Measurements from ENCODE around the gene CCL3. TPM values are rescaled to one million over a fixed set of nuclear protein-coding genes. Genes with fewer than 3 reads are reported as not detected.

Gene CCL3
- total RNA-seq, 2 donors from 2014 or later, result not detected

GRCh38 chr17:36128411-36128978 is 38.6 kb upstream of the CCL3 start:
- DNase-seq (ENCODE audit: low spot score), result no peak
- no peak for TF ChIP-seq POLR2A (IDR thresholded peaks at IDR 0.05)
- TF ChIP-seq POLR2AphosphoS5 (IDR thresholded peaks at IDR 0.05), result no peak
- TF ChIP-seq CTCF (IDR thresholded peaks at IDR 0.05), result no peak
- Histone ChIP-seq H3K4me3 (no peak overlapping the region), H3K36me3 (no peaks in the 10 kb centered on the region), H3K27ac (no peak overlapping the region), H3K4me1 (replicated peaks) (no peaks in the 10 kb centered on the region), H3K27me3 (replicated peaks; ENCODE audit: insufficient read depth) (no peaks in the 10 kb centered on the region), H3K9me3 (no peaks in the 10 kb centered on the region)
- WGBS, result 31% methylated on average over 4 of the region's 4 CpGs
- intact Hi-C loops (cut with DNase I), result no loop called here

DNA sequence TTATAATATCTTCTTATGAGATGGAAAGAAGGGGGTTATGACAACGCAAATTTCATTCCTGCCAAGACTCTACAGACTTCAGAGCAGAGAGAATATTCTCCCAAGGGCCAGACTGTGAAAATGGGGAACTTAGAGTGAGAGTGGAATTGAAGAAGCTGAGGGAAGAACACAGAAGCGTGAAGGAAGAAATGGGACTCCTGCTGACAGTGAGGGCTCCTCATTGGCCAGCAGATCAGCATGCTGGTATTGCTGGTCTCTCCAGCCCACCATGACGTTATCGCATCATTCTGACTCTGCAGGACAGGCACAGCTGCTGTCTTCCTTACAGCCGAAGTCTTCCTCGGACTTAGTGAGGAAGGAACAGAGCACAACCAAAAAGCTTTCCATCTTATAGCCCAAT is 38.0 kb upstream of the CCL3 start:
- Histone ChIP-seq H3K4me1 (replicated peaks) (no peaks in the 10 kb centered on the region), H3K36me3 (no peaks in the 10 kb centered on the region), H3K27me3 (replicated peaks; ENCODE audit: insufficient read depth) (no peaks in the 10 kb centered on the region), H3K27ac (no peak overlapping the region), H3K9me3 (no peaks in the 10 kb centered on the region), H3K4me3 (no peak overlapping the region)
- DNase-seq (ENCODE audit: low spot score), result no peak
- 85% methylated on average over 6 of the region's 6 CpGs for WGBS
- intact Hi-C loops (cut with DNase I), result no loop called here
- TF ChIP-seq CTCF (IDR thresholded peaks at IDR 0.05) (no peak), POLR2A (IDR thresholded peaks at IDR 0.05) (no peak), POLR2AphosphoS5 (IDR thresholded peaks at IDR 0.05) (no peak)

GRCh38 chr17:36127199-36127893 is 37.4 kb upstream of the CCL3 start:
- TF ChIP-seq POLR2AphosphoS5 (IDR thresholded peaks at IDR 0.05), result no peak
- TF ChIP-seq POLR2A (IDR thresholded peaks at IDR 0.05), result no peak
- TF ChIP-seq CTCF (IDR thresholded peaks at IDR 0.05), result no peak
- 85% methylated on average over 7 of the region's 7 CpGs for WGBS
- H3K4me1 ChIP-seq (replicated peaks), result no peaks in the 10 kb centered on the region
- H3K36me3 ChIP-seq, result no peaks in the 10 kb centered on the region
- H3K9me3 ChIP-seq, result no peaks in the 10 kb centered on the region
- H3K4me3 ChIP-seq, result no peak overlapping the region
- no peak for DNase-seq (ENCODE audit: low spot score)
- H3K27me3 ChIP-seq (replicated peaks; ENCODE audit: insufficient read depth), result no peaks in the 10 kb centered on the region
- no peak overlapping the region for H3K27ac ChIP-seq
- intact Hi-C loops (cut with DNase I), result no loop called here

- Histone ChIP-seq H3K9me3 (no peaks in the 10 kb centered on the region), H3K27ac (no peak overlapping the region), H3K4me3 (no peak overlapping the region), H3K4me1 (replicated peaks) (no peaks in the 10 kb centered on the region), H3K36me3 (no peaks in the 10 kb centered on the region), H3K27me3 (replicated peaks; ENCODE audit: insufficient read depth) (no peaks in the 10 kb centered on the region)
- DNase-seq (ENCODE audit: low spot score), result no peak
- 85% methylated on average over 9 of the region's 9 CpGs for WGBS
- intact Hi-C loops (cut with DNase I), result no loop called here
- TF ChIP-seq POLR2AphosphoS5 (IDR thresholded peaks at IDR 0.05) (no peak), POLR2A (IDR thresholded peaks at IDR 0.05) (no peak), CTCF (IDR thresholded peaks at IDR 0.05) (no peak)
Observed at GRCh38 chr17:36124879-36125824, 35.2 kb upstream of the CCL3 start.

Data from prostate gland (tissue), 2 donors.